Measurements from ENCODE around the gene PODXL. TPM values are rescaled to one million over a fixed set of nuclear protein-coding genes. Genes with fewer than 3 reads are reported as not detected.

Gene PODXL
- total RNA-seq (2021; ENCODE audit: unreplicated experiment) (32.3 TPM), Bru-seq, nascent RNA (percentile 46 among the genes with signal in this experiment), BruChase-seq, experiment 1, labeled RNA remaining after a 2-hour chase (percentile 42 among the genes with signal in this experiment), BruChase-seq, experiment 2, labeled RNA remaining after a 6-hour chase (percentile 52 among the genes with signal in this experiment)
- 34.7 TPM for polyA plus RNA-seq (2012; ENCODE audit: insufficient read length)
- long read RNA-seq, partial matches to known transcripts = 19 of 76 reads
- long read RNA-seq, other reads (novel, unspliced or antisense) = 54 of 76 reads

- Histone ChIP-seq H3K27me3 (ENCODE audit: control insufficient read depth, insufficient read depth, low read length) (peaks cover 20% of the 10 kb centered on the region), H3K9me3 (ENCODE audit: control insufficient read depth, insufficient read depth, low read depth, low read length) (no peaks in the 10 kb centered on the region), H3K4me3 (ENCODE audit: low read depth in 2 of 2, low read length in 2 of 2) (peak within 1 kb of the TSS; percentile 53 to 56), H3K27ac (ENCODE audit: low read length) (no peak within 1 kb of the TSS), H3K36me3 (ENCODE audit: control insufficient read depth, insufficient read depth, low read length) (no peaks in the 10 kb centered on the region; the same call in 1 of the 2 replicates), H3K4me1 (ENCODE audit: control insufficient read depth, insufficient read depth, low read length) (peaks cover 11% of the 10 kb centered on the region)
- DNase-seq (ENCODE audit: low read depth, low spot score) = no peak
- BruUV-seq (replicated peaks) = no TSS peak
- intact Hi-C loops (cut with micrococcal nuclease; ENCODE audit: unreplicated experiment) (no loop called here), in situ Hi-C loops (cut with HindIII; ENCODE audit: low pct_unique_long_range_greater_than_20kb, low sequenced_read_pairs) (no loop called here)
- TF ChIP-seq SIN3A (IDR thresholded peaks at IDR 0.05; ENCODE audit: borderline replicate concordance, insufficient read depth, low read depth, low read length) = no peak
- TF ChIP-seq CTCF (IDR thresholded peaks at IDR 0.05) = no peak
- no peak for TF ChIP-seq POLR2AphosphoS5 (IDR thresholded peaks at IDR 0.05; ENCODE audit: low read depth, low read length)
- no peak for TF ChIP-seq REST (IDR thresholded peaks at IDR 0.05; ENCODE audit: insufficient read depth in 1 of 2, low read depth in 2 of 2, low read length in 1 of 2)
- no peak for TF ChIP-seq TCF7L2 (IDR thresholded peaks at IDR 0.05; ENCODE audit: low read depth, low read length)
- CTCF ChIA-PET = no interaction called here
- ATAC-seq = peak; percentile 91
- POLR2A ChIA-PET = no interaction called here
These were observed at the start of gene PODXL for GRCh38 chr7:131556053-131556908. PODXL (minus strand) TSS chr7:131556628; CDS start chr7:131556359, 269 bp downstream.

GRCh38 chr7:131605280-131605878, 49.0 kb upstream of the PODXL start:
- ChIA-PET CTCF (no interaction called here), POLR2A (interaction anchor here (0.5 kb wide), 1 partner anchor 67 kb away, joined by 4 read pairs; no protein-coding TSS in a partner anchor)
- no peaks in the 10 kb centered on the region for H3K4me1 ChIP-seq (ENCODE audit: control insufficient read depth, insufficient read depth, low read length)
- H3K4me3 ChIP-seq (ENCODE audit: low read depth in 2 of 2, low read length in 2 of 2) = no peak overlapping the region
- H3K36me3 ChIP-seq (ENCODE audit: control insufficient read depth, insufficient read depth, low read length) = no peaks in the 10 kb centered on the region
- no peaks in the 10 kb centered on the region for H3K27me3 ChIP-seq (ENCODE audit: control insufficient read depth, insufficient read depth, low read length)
- no TSS peak for BruUV-seq (replicated peaks)
- no peak overlapping the region for H3K27ac ChIP-seq (ENCODE audit: low read length)
- H3K9me3 ChIP-seq (ENCODE audit: control insufficient read depth, insufficient read depth, low read depth, low read length) = no peaks in the 10 kb centered on the region
- ATAC-seq (no peak), DNase-seq (ENCODE audit: low read depth, low spot score) (no peak)
- intact Hi-C loops (cut with micrococcal nuclease; ENCODE audit: unreplicated experiment) = no loop called here
- in situ Hi-C loops (cut with HindIII; ENCODE audit: low pct_unique_long_range_greater_than_20kb, low sequenced_read_pairs) = no loop called here
- TF ChIP-seq TCF7L2 (IDR thresholded peaks at IDR 0.05; ENCODE audit: low read depth, low read length) = no peak
- no peak for TF ChIP-seq SIN3A (IDR thresholded peaks at IDR 0.05; ENCODE audit: borderline replicate concordance, insufficient read depth, low read depth, low read length)
- TF ChIP-seq CTCF (IDR thresholded peaks at IDR 0.05) = no peak
- no peak for TF ChIP-seq POLR2AphosphoS5 (IDR thresholded peaks at IDR 0.05; ENCODE audit: low read depth, low read length)
- no peak for TF ChIP-seq REST (IDR thresholded peaks at IDR 0.05; ENCODE audit: insufficient read depth in 1 of 2, low read depth in 2 of 2, low read length in 1 of 2)
